SKM-1 (cell line): ENCODE measurements around the gene PTCD1.
"Not testable (repeated sequence)": the region's sequence is repeated elsewhere in the genome, so short reads cannot be mapped to it uniquely, and the experiment has no call there.

Experiments used
- DNase-seq: peaks from one replicate; lab custom pipeline; 2025; ENCODE audit not compliant: unreplicated experiment; lab: John Stamatoyannopoulos, UW

The PTCD1 gene

GRCh38 chr7:99449326-99449725, 10.7 kb upstream of the PTCD1 start:
- DNase-seq, result no peak

DNA sequence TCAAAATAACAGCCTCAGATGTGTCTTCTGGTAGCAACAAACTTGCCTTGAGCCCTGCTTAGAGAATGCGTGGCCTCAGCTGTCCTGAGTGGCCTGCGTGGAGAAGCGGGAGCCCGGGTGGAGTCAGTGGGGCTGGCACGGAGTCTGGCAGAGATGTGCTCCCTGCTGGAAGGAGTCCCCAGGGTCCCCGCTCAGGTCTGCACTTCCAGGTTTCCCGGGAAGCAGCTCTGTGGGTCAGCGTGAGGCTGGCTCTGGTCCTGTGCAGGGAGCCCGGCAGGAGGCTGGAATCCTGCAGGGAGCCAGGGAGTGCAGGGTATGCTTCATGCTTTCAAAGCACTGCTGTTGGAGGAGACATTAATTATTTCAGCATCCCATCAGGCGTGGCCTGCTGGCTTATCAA, 10.3 kb upstream of the PTCD1 start:
- DNase-seq, result no peak

DNA sequence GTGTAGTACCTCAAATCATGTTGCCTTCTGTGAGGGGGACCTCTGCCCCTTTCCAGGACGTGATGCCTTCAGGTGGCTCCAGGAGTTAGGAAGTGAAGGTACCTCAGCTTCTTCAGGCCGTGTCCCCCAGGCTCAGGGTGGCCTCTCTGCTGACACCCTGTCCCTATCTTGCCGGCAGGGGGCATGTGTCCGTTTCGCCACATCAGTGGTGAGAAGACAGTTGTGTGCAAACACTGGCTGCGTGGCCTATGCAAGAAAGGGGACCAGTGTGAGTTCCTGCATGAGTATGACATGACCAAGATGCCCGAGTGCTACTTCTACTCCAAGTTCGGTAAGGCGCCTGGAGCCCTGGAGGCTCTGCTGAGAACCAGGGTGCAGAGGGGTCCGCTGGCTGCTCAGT, 9.3 kb upstream of the PTCD1 start:
- DNase-seq, result no peak

DNA sequence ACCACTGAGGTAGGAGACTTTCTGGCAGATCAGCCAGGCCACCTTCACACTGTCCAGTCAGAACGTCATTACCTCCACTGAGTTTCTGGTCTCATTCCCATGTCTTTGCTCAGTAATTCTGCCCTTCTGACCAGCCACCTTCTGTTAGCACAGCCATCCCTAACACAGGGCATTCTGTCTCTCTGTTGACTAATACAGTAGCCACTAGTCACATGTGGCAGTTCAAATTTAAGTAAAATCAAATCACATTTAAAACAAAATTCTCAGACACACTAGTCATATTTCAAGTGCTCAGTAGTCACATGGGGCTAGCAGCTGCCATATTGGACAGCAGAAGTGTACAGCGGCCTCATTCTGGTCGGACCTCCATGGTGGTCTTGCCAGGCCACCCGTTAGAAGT, 7.5 kb upstream of the PTCD1 start:
- no peak for DNase-seq

- DNase-seq, result no peak
Measured at GRCh38 chr7:99440195-99440594, 1.6 kb upstream of the PTCD1 start.

DNA sequence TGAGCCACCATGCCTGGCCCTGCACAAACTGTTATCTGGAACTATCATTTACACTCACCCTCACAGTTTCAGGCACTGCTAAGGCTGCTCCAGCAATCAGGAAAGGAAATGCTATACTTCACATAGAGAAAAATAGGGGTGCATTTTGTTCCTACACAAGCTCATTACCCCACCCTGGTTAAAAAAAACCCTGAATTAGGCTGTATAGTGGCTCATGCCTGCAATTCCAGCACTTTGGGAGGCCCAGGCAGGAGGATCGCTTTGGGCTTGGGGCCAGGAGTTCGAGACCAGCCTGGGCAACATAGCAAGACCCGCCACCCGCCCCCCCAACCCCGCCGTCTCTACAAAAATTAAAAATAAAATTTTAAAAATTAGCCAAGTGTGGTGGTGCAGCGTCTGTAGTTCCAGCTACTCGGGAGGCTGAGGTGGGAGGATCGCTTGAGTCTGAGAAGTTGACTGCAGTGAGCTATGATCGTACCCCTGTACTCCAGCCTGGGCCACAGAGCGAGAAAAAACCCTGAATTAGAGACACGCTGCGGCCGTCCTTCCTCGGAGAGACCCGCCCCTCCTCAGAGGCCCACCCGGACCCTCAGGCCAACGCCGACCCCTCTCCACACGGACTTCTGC, 539 bp downstream of the PTCD1 start:
- DNase-seq, result no peak

DNA sequence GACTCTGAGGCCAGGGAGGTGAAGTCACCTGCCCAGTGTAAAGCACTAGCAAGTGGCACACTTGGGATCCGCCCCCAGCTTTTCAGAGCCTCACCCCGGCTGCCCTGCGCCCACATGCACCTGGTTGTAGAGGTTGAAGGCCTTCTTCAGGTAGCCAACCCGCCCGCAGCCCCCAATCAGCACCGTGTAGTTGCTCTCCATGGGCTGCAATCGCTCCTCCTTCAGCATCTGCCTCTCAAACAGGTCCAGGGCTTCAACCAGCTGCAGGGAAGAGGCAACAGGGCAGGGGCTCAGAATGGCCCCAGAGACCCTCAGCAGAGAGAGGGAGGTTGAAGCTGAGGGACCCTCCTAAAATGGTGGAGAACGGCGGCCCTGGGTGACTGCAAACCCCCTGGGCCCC, 5.4 kb downstream of the PTCD1 start:
- no peak for DNase-seq

- not testable (repeated sequence) for DNase-seq
Measured at GRCh38 chr7:99431756-99432540, 6.7 kb downstream of the PTCD1 start.

- DNase-seq, result no peak
Measured at GRCh38 chr7:99429756-99430155, 8.8 kb downstream of the PTCD1 start.

GRCh38 chr7:99428972-99429566, 9.5 kb downstream of the PTCD1 start:
- no peak for DNase-seq

GRCh38 chr7:99424932-99425730, 13.5 kb downstream of the PTCD1 start:
- DNase-seq, result no peak

- no peak for DNase-seq
Measured at GRCh38 chr7:99422625-99423024, 16.0 kb downstream of the PTCD1 start.

GRCh38 chr7:99422186-99422585, 16.4 kb downstream of the PTCD1 start:
- DNase-seq, result no peak

- DNase-seq, result no peak
Measured at GRCh38 chr7:99420986-99421385, 17.6 kb downstream of the PTCD1 start.

DNA sequence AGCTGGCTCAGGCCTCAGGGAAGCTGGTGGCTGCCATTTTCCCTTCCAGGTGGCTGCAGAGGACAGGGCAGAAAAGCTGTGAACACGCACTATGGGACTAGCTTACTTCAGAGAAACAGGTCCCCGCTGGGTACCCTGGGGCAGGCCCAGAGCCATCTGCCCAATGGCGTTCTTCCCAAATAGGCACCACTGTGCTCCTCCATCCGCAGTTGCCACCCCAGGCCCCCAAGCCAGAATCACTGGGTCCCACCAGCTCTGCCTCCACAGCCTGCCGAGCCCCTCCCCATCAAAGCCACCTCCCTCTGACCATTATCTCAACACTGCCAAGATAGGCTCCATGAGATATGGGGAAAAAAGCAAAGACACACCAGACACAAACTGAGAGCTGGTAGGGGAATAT, 18.4 kb downstream of the PTCD1 start:
- DNase-seq, result no peak

DNA sequence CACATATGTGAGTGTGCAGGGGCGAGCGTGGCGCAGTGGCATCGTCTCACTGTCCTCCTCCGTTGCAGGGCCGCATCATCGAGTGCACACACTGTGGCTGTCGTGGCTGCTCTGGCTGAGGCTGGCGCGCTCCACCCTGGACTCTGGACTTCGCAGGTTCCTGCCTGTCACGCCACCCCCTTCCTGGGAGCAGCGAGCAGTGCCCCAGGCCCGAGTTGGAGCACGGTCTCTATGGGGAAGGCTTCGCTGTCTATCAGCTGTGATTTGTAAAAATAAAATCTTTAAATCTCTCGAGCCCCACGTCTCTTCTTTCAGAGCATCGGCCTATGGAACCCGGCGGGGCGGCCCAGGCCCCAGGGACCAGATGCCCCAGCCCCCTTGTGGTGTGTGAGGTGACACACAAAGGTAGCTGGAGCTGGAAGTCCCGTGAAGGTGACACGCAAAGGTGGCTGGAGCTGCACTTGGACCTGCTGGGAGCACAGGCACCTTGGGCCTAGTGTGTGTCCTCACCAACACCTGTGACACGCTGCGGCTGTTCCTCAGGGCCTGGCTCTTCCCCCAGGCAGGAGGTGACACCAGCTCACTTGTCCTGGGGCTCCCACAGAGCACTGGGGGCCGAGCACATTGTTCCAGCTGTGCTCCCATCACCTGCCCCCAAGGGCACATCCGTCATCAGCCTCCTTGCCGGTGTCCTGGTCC, 19.1 kb downstream of the PTCD1 start:
- DNase-seq, result no peak

- DNase-seq, result no peak
Measured at GRCh38 chr7:99418260-99418659, 20.3 kb downstream of the PTCD1 start.

GRCh38 chr7:99415513-99416127, 23.0 kb downstream of the PTCD1 start:
- DNase-seq, result not testable (repeated sequence)

DNA sequence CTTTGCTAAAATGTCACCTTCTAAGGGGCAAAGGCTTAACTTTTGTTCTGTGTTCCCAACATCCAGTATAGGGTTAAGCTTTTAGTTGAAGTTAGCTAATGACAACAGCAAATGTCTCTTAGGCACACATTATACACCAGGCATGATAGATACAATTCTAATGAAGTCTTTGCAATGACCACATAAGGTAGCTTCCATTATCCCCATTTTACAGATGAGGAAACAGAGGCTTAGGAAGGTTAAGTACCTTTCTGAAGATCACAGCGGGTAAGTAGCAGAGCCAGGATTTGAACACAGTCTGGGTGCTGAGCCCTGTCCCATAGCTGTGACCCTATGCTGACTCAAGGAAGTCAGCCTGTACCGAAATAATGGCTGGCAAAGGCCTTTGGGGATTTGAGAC, 28.0 kb downstream of the PTCD1 start:
- no peak for DNase-seq

DNA sequence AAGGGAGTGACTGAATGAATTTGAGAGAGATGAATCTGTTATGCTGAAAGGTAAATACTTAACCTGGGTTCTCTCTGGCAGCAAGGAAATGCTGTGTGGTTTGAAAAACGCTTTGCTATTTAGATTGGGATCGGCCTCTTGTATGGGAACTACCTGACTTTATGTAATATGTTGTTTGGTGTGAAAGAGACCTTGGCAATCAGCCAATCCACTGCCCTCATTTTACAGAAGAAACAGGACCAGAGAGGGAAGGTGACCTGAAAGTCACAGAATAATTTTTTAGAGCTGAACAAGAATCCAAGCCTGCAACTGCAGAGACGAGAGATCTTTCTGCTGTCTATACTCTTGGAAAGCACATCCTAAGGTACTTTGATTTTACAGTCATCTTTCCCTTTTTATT, 28.8 kb downstream of the PTCD1 start:
- no peak for DNase-seq

- no peak for DNase-seq
Measured at GRCh38 chr7:99409192-99409572, 29.4 kb downstream of the PTCD1 start.
